Neuronal stem cell (in vitro differentiated cells): Measurements from ENCODE around the gene CACNA1C.

Source experiments
- DNase-seq: peaks from one replicate; pipeline ENCODE4 v3.0.0-alpha.2; 2013; ENCODE audit warnings: low spot score
- H2AFZ ChIP-seq: one replicate; pipeline ENCODE4 v1.6.1; 2013; ENCODE audit warnings: mild to moderate bottlenecking, low read length, inconsistent platforms
- H2AK5ac ChIP-seq: 2 replicates; pipeline ENCODE4 v1.6.1; 2013; ENCODE audit warnings: low read depth, mild to moderate bottlenecking, inconsistent platforms, low read length, moderate library complexity, mixed read lengths
- H2BK120ac ChIP-seq: 2 replicates; pipeline ENCODE4 v1.6.1; 2013; ENCODE audit warnings: low read depth, mild to moderate bottlenecking, inconsistent platforms, low read length, moderate library complexity, mixed read lengths
- H2BK12ac ChIP-seq: one replicate; pipeline ENCODE4 v1.6.1; 2013; ENCODE audit warnings: low read length, inconsistent platforms
- H2BK15ac ChIP-seq: 2 replicates; pipeline ENCODE4 v1.6.1; 2013; ENCODE audit warnings: mild to moderate bottlenecking, low read length, inconsistent platforms, mixed read lengths
- H2BK5ac ChIP-seq: one replicate; pipeline ENCODE4 v1.6.1; 2013; ENCODE audit warnings: inconsistent platforms, mild to moderate bottlenecking, low read length, moderate library complexity
- H3K14ac ChIP-seq: one replicate; pipeline ENCODE4 v1.6.1; 2013; ENCODE audit warnings: low read length, inconsistent platforms
- H3K18ac ChIP-seq: 2 replicates; pipeline ENCODE4 v1.6.1; 2013; ENCODE audit warnings: low read length, inconsistent platforms
- H3K23ac ChIP-seq: 2 replicates; pipeline ENCODE4 v1.6.1; 2013; ENCODE audit warnings: low read depth, mild to moderate bottlenecking, mixed read lengths, low read length, inconsistent platforms; ENCODE audit not compliant: poor library complexity
- H3K27ac ChIP-seq: replicated peaks from 3 replicates; pipeline ENCODE4 v1.5.1; 2013; ENCODE audit warnings: low read length, inconsistent platforms
- H3K27me3 ChIP-seq, 3 experiments: 2 replicates each; pipeline ENCODE4 v1.6.1; 2013; ENCODE audit warnings: low read length in 3 of 3, mild to moderate bottlenecking in 2 of 3, inconsistent platforms in 1 of 3, low read depth in 1 of 3, mixed read lengths in 1 of 3, moderate library complexity in 1 of 3; ENCODE audit not compliant: control insufficient read depth in 3 of 3, insufficient read depth in 3 of 3
- H3K36me3 ChIP-seq, 2 donors: replicated peaks in 1 of 2; 2 replicates each; pipeline ENCODE4 v1.6.1; 2013; ENCODE audit warnings: low read length in 2 of 2; ENCODE audit not compliant: control insufficient read depth in 2 of 2, insufficient read depth in 2 of 2
- H3K4ac ChIP-seq: 2 replicates; pipeline ENCODE4 v1.6.1; 2013; ENCODE audit warnings: inconsistent platforms, mild to moderate bottlenecking, low read length, moderate library complexity
- H3K4me1 ChIP-seq, 2 donors: 1 replicate in 1 of 2; 2 replicates in 1 of 2; pipeline ENCODE4 v1.6.1; 2013; ENCODE audit warnings: low read length in 2 of 2, low read depth in 1 of 2; ENCODE audit not compliant: control insufficient read depth in 2 of 2, insufficient read depth in 1 of 2
- H3K4me2 ChIP-seq: one replicate; pipeline ENCODE4 v1.6.1; 2013; ENCODE audit warnings: mild to moderate bottlenecking, low read length, inconsistent platforms; ENCODE audit not compliant: insufficient read depth, poor library complexity, severe bottlenecking
- H3K4me3 ChIP-seq, 2 donors: 2 replicates each; pipeline ENCODE4 v1.5.1; 2013; ENCODE audit warnings: low read length in 2 of 2, mild to moderate bottlenecking in 2 of 2, inconsistent platforms in 1 of 2, moderate library complexity in 1 of 2
- H3K79me1 ChIP-seq: one replicate; pipeline ENCODE4 v1.6.1; 2013; ENCODE audit warnings: low read depth, mild to moderate bottlenecking, inconsistent platforms, low read length, moderate library complexity
- H3K9ac ChIP-seq: one replicate; pipeline ENCODE4 v1.6.1; 2013; ENCODE audit warnings: mild to moderate bottlenecking, low read depth, low read length, inconsistent platforms; ENCODE audit not compliant: poor library complexity
- H3K9me3 ChIP-seq, 2 donors: replicated peaks in 1 of 2; 2 replicates each; pipeline versions ENCODE3 to v1.6.1; 2013; ENCODE audit warnings: low read length in 2 of 2, mild to moderate bottlenecking in 2 of 2, inconsistent platforms in 1 of 2, low read depth in 1 of 2, mixed read lengths in 1 of 2, moderate library complexity in 1 of 2; ENCODE audit not compliant: control insufficient read depth in 2 of 2, insufficient read depth in 1 of 2
- H4K8ac ChIP-seq: one replicate; pipeline ENCODE4 v1.6.1; 2013; ENCODE audit warnings: low read depth, mild to moderate bottlenecking, inconsistent platforms, low read length, moderate library complexity
- H4K91ac ChIP-seq: one replicate; pipeline ENCODE4 v1.6.1; 2013; ENCODE audit warnings: low read length, low read depth, mild to moderate bottlenecking, inconsistent platforms; ENCODE audit not compliant: poor library complexity
- WGBS, 2 donors: extraction: QIAGEN DNeasy Blood & Tissue Kit; methylation state at CpG; one replicate each; pipeline ENCODE4 v1.1.7; 2013; ENCODE audit warnings: missing lambda C conversion rate in 2 of 2, mixed read lengths in 1 of 2; ENCODE audit not compliant: insufficient read length in 2 of 2, insufficient replicate concordance in 1 of 2; ENCODE audit errors: extremely low coverage in 2 of 2; 5-methylcytosine and 5-hydroxymethylcytosine counted together

The CACNA1C gene

DNA sequence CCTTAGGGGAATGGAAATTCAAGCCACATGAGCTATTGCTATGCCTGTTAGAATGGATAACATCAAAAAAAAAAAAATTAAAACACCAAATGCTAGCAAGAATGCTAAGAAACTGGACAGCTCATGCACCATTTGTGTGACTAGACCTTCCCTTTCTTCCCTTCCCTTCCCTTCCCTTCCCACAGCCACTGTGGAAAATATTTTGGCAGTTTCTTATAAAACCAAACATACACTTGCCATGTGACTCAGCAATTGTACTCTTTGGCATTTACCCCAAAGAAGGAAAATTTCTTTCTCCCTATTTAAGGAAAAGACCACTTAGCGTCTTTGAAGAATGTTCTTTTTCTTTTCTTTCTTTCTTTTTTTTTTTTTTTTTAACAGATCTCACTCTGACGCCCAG lies 692.9 kb downstream of the CACNA1C start:
- Histone ChIP-seq H3K4me1 (no peaks in the 10 kb centered on the region), H3K14ac (no peak overlapping the region), H3K27me3 (peaks cover 0 to 4% (median 0%) of the 10 kb centered on the region in 3 experiments), H3K9ac (no peak overlapping the region), H3K23ac (no peak overlapping the region), H2BK12ac (no peak overlapping the region), H3K4me2 (no peak overlapping the region), H2BK15ac (no peak overlapping the region), H3K9me3 (no peaks in the 10 kb centered on the region), H3K4me3 (no peak overlapping the region), H3K79me1 (no peaks in the 10 kb centered on the region), H3K18ac (no peak overlapping the region), H3K36me3 (no peaks in the 10 kb centered on the region), H2BK5ac (no peak overlapping the region), H4K8ac (no peak overlapping the region), H2AFZ (no peak overlapping the region), H4K91ac (no peak overlapping the region), H3K27ac (no peak overlapping the region), H2BK120ac (no peak overlapping the region), H3K4ac (no peak overlapping the region), H2AK5ac (no peak overlapping the region)
- no peak for DNase-seq
- WGBS, 2 donors: no CpG with 5 or more reads among the region's 2 CpGs
